ENCODE measurements around the gene ERP29. TPM values are rescaled to one million over a fixed set of nuclear protein-coding genes. Genes with fewer than 3 reads are reported as not detected.
A peak's percentile ranks its signal among the peaks of the same experiment; 100 is the strongest.
"Not testable (repeated sequence)": the region's sequence is repeated elsewhere in the genome, so short reads cannot be mapped to it uniquely, and the experiment has no call there.

The ERP29 gene
- total and polyA plus RNA-seq, 4 donors: 35.6 to 140 (median 57.1) TPM

DNA sequence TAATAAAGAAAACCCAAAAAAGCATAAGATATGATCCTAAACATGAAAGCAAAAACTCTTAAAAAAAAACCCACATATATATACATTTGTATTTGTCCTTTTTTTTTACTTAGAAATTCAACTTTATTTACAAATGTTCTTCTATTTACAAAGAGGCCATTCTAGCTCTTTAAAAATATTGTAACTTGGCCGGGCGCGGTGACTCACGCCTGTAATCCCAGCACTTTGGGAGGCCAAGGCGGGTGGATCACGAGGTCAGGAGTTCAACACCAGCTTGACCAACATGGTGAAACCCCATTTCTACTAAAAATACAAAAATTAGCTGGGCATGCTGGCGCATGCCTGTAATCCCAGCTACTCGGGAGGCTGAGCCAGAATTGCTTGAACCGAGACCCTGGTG, 14.1 kb upstream of the ERP29 start:
- H3K4me1 ChIP-seq (ENCODE audit: control insufficient read depth in 4 of 4, insufficient read depth in 4 of 4, low read length in 3 of 4); H3K27ac ChIP-seq (ENCODE audit: low read depth in 1 of 2, low read length in 2 of 2); H3K36me3 ChIP-seq (ENCODE audit: control insufficient read depth in 4 of 4, insufficient read depth in 3 of 4, low read depth in 1 of 4, low read length in 3 of 4); H3K27me3 ChIP-seq (ENCODE audit: control insufficient read depth in 4 of 4, insufficient read depth in 4 of 4, low read length in 3 of 4); H3K4me3 ChIP-seq (ENCODE audit: low read depth in 1 of 3, low read length in 3 of 3); H3K9me3 ChIP-seq (ENCODE audit: control insufficient read depth in 4 of 4, low read length in 3 of 4); H3K9ac ChIP-seq (ENCODE audit: low read depth in 1 of 2, low read length in 2 of 2); DNase-seq (ENCODE audit: low spot score): not testable (repeated sequence)
- 90% methylated on average over 9 of the region's 9 CpGs for WGBS

DNA sequence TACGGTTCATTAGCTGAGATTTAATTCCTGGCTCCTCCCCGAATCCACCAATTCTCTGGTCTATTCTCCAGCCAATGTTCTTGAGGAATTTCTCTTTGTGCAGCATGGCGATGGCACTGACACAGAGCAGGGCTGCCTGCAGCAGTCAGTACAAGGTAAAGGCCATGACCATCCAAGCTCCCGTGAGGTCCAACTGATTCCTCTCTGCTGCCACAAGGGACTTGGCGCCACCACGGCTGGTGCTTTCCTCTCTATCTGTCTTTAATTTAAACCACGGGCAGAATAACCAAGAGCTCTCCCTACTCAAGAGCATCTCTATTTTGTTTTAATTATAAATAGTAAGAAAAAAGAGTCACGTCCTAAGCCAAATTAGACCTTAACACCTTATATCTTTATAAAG, 12.4 kb upstream of the ERP29 start:
- H3K4me3 ChIP-seq (ENCODE audit: low read depth in 1 of 3, low read length in 3 of 3): no peak overlapping the region
- H3K9ac ChIP-seq (ENCODE audit: low read depth in 1 of 2, low read length in 2 of 2): no peak overlapping the region
- no peak for TF ChIP-seq RXRA (IDR thresholded peaks at IDR 0.05)
- no peaks in the 10 kb centered on the region for H3K9me3 ChIP-seq (ENCODE audit: control insufficient read depth in 4 of 4, low read length in 3 of 4)
- H3K4me1 ChIP-seq (ENCODE audit: control insufficient read depth in 4 of 4, insufficient read depth in 4 of 4, low read length in 3 of 4): peaks cover under 1 to 9% (median 3%) of the 10 kb centered on the region in 4 donors
- no peaks in the 10 kb centered on the region for H3K27me3 ChIP-seq (ENCODE audit: control insufficient read depth in 4 of 4, insufficient read depth in 4 of 4, low read length in 3 of 4)
- no peak for DNase-seq (ENCODE audit: low spot score)
- WGBS: 97% methylated on average over 8 of the region's 8 CpGs
- no peaks in the 10 kb centered on the region for H3K36me3 ChIP-seq (ENCODE audit: control insufficient read depth in 4 of 4, insufficient read depth in 3 of 4, low read depth in 1 of 4, low read length in 3 of 4)
- no peak overlapping the region for H3K27ac ChIP-seq (ENCODE audit: low read depth in 1 of 2, low read length in 2 of 2)

DNA sequence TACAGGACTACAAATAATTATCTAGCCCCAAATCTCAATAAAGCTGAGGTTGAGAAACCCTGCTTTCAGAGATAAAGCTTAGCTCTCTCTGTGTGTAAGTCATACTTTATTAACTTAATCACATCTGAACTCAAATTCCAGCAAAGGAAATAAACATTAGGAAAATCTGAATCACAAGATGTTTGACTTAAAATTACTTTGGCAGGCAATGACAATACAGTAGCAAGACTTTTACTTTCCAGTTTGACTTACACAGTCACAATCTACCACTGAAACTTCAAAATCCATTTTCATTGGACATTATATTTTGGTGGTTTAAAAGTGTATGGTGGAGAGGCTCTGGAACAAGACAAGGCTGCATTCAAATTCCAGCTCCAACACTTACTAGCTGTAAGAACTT, 11.7 kb upstream of the ERP29 start:
- H3K36me3 ChIP-seq (ENCODE audit: control insufficient read depth in 4 of 4, insufficient read depth in 3 of 4, low read depth in 1 of 4, low read length in 3 of 4): no peaks in the 10 kb centered on the region
- H3K27me3 ChIP-seq (ENCODE audit: control insufficient read depth in 4 of 4, insufficient read depth in 4 of 4, low read length in 3 of 4): no peaks in the 10 kb centered on the region
- H3K9ac ChIP-seq (ENCODE audit: low read depth in 1 of 2, low read length in 2 of 2): peak overlapping the region in 1 of 2 donors; percentile 22
- peaks cover 2 to 9% (median 4%) of the 10 kb centered on the region in 4 donors for H3K4me1 ChIP-seq (ENCODE audit: control insufficient read depth in 4 of 4, insufficient read depth in 4 of 4, low read length in 3 of 4)
- DNase-seq (ENCODE audit: low spot score): no peak
- H3K4me3 ChIP-seq (ENCODE audit: low read depth in 1 of 3, low read length in 3 of 3): no peak overlapping the region
- H3K9me3 ChIP-seq (ENCODE audit: control insufficient read depth in 4 of 4, low read length in 3 of 4): no peaks in the 10 kb centered on the region
- H3K27ac ChIP-seq (ENCODE audit: low read depth in 1 of 2, low read length in 2 of 2): no peak overlapping the region
- TF ChIP-seq, protein P1, sequence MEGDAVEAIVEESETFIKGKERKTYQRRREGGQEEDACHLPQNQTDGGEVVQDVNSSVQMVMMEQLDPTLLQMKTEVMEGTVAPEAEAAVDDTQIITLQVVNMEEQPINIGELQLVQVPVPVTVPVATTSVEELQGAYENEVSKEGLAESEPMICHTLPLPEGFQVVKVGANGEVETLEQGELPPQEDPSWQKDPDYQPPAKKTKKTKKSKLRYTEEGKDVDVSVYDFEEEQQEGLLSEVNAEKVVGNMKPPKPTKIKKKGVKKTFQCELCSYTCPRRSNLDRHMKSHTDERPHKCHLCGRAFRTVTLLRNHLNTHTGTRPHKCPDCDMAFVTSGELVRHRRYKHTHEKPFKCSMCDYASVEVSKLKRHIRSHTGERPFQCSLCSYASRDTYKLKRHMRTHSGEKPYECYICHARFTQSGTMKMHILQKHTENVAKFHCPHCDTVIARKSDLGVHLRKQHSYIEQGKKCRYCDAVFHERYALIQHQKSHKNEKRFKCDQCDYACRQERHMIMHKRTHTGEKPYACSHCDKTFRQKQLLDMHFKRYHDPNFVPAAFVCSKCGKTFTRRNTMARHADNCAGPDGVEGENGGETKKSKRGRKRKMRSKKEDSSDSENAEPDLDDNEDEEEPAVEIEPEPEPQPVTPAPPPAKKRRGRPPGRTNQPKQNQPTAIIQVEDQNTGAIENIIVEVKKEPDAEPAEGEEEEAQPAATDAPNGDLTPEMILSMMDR (IDR thresholded peaks at IDR 0.05; ENCODE audit: low read depth, low read length, missing input control): no peak
- TF ChIP-seq, protein P2, sequence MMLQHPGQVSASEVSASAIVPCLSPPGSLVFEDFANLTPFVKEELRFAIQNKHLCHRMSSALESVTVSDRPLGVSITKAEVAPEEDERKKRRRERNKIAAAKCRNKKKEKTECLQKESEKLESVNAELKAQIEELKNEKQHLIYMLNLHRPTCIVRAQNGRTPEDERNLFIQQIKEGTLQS (IDR thresholded peaks at IDR 0.05): no peak
- TF ChIP-seq HNF4A (conservative IDR thresholded peaks at IDR 0.05) (no peak), FOXA1 (IDR thresholded peaks at IDR 0.05) (no peak), EGR1 (IDR thresholded peaks at IDR 0.05; ENCODE audit: low read depth in 2 of 2) (no peak), YY1 (IDR thresholded peaks at IDR 0.05) (no peak)
- TF ChIP-seq, protein P3, sequence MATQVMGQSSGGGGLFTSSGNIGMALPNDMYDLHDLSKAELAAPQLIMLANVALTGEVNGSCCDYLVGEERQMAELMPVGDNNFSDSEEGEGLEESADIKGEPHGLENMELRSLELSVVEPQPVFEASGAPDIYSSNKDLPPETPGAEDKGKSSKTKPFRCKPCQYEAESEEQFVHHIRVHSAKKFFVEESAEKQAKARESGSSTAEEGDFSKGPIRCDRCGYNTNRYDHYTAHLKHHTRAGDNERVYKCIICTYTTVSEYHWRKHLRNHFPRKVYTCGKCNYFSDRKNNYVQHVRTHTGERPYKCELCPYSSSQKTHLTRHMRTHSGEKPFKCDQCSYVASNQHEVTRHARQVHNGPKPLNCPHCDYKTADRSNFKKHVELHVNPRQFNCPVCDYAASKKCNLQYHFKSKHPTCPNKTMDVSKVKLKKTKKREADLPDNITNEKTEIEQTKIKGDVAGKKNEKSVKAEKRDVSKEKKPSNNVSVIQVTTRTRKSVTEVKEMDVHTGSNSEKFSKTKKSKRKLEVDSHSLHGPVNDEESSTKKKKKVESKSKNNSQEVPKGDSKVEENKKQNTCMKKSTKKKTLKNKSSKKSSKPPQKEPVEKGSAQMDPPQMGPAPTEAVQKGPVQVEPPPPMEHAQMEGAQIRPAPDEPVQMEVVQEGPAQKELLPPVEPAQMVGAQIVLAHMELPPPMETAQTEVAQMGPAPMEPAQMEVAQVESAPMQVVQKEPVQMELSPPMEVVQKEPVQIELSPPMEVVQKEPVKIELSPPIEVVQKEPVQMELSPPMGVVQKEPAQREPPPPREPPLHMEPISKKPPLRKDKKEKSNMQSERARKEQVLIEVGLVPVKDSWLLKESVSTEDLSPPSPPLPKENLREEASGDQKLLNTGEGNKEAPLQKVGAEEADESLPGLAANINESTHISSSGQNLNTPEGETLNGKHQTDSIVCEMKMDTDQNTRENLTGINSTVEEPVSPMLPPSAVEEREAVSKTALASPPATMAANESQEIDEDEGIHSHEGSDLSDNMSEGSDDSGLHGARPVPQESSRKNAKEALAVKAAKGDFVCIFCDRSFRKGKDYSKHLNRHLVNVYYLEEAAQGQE (IDR thresholded peaks at IDR 0.05): no peak
